ENCODE data around the gene RINL.
A peak's percentile ranks its signal among the peaks of the same experiment; 100 is the strongest.

Gene RINL, protein sequence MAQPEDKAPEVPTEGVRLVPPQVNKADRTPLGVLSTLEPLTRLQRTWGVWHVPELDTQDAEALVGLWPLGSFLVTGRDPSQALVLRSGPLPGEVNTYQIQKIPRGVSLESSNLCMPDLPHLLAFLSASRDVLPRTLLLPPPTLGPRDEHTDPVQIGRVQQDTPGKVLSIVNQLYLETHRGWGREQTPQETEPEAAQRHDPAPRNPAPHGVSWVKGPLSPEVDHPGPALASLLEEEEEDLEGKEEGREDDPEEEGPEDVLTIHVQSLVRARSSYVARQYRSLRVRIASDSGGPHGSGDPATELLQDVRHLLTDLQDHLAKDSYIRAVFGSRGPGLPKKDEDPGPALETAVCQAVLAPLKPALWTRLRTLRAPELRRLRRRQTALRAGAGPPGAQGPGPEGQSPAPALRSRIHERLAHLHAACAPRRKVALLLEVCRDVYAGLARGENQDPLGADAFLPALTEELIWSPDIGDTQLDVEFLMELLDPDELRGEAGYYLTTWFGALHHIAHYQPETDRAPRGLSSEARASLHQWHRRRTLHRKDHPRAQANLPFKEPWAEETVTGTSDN

DNA sequence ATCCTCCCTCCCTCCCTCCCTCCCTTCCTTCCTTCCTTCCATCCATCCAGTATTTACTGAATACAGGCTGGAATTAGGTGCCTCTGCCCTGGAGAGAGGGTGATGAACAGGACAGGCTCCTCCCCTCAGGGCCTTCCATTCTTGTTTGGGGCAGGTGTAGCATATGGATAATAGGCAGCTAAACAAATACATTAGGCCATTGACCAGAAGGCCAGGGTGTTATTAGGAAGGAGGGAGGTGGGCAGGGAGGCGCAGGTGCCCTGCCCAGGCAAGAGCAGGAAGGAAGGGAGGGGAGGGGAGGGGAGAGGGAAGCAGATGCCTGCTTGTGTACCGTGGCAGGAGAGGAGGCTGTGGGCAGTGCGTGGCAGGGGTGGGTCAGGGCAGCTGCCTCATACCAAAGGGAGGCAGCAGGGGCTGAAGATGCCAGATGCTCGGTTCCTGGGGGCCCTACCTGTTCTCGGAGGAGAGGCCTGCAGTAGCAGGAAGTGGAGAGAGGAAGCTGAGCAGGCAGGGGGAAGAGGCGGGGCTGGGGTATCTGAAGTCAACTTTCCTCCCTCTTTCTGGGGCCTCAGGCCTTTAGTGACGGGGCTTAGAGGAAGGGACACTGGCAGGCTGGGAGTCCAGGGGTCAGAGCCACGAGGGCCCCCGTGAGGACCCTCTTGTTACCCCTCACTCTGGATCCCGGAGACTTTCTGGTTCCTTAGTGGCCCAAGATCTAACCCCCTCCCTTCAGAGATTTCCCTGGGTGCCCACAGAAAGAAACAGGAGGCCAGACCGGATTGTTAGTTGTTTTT is at the start of gene RINL:
TSS of gene RINL (minus strand) at position 495 of the 794 bp plus-strand sequence. CDS start 1,533 bp downstream, outside the sequence.
- Histone ChIP-seq H3K4me3 (ENCODE audit: low read depth, low read length) (no peak within 1 kb of the TSS), H3K9me3 (ENCODE audit: severe bottlenecking) (no peaks in the 10 kb centered on the region), H3K36me3 (no peaks in the 10 kb centered on the region), H3K27ac (peak within 1 kb of the TSS; percentile 78), H3K27me3 (ENCODE audit: insufficient read depth, low read depth, severe bottlenecking) (no peaks in the 10 kb centered on the region)
- DNase-seq, result peak; percentile 55
- TF ChIP-seq, protein P1, sequence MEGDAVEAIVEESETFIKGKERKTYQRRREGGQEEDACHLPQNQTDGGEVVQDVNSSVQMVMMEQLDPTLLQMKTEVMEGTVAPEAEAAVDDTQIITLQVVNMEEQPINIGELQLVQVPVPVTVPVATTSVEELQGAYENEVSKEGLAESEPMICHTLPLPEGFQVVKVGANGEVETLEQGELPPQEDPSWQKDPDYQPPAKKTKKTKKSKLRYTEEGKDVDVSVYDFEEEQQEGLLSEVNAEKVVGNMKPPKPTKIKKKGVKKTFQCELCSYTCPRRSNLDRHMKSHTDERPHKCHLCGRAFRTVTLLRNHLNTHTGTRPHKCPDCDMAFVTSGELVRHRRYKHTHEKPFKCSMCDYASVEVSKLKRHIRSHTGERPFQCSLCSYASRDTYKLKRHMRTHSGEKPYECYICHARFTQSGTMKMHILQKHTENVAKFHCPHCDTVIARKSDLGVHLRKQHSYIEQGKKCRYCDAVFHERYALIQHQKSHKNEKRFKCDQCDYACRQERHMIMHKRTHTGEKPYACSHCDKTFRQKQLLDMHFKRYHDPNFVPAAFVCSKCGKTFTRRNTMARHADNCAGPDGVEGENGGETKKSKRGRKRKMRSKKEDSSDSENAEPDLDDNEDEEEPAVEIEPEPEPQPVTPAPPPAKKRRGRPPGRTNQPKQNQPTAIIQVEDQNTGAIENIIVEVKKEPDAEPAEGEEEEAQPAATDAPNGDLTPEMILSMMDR (IDR thresholded peaks at IDR 0.05; ENCODE audit: low read depth, low read length), result no peak

DNA sequence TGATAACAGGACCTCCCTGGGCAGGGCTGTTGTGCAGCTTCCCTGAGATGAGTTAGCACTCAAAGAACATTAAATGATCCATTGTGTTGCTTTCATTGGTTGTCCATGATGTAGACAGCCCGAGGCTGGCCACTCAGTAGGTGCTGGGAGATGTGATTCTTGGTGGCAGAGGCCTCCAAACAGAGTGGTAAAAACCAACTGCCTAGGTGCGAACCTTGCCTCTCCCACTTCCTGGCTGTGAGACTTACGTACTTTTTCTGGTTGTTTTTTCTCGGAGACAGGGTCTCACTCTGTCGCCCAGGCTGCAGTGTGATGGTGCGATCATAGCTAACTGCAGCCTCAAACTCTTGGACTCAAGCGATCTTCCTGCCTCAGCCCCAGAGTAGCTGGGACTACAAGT is 46.3 kb upstream of the RINL start:
- TF ChIP-seq, protein P1 (IDR thresholded peaks at IDR 0.05; ENCODE audit: low read depth, low read length), result no peak
- Histone ChIP-seq H3K36me3 (peaks cover 33% of the 10 kb centered on the region), H3K4me3 (ENCODE audit: low read depth, low read length) (no peak overlapping the region), H3K9me3 (ENCODE audit: severe bottlenecking) (no peaks in the 10 kb centered on the region), H3K27ac (no peak overlapping the region), H3K27me3 (ENCODE audit: insufficient read depth, low read depth, severe bottlenecking) (no peaks in the 10 kb centered on the region)
- DNase-seq, result no peak

DNA sequence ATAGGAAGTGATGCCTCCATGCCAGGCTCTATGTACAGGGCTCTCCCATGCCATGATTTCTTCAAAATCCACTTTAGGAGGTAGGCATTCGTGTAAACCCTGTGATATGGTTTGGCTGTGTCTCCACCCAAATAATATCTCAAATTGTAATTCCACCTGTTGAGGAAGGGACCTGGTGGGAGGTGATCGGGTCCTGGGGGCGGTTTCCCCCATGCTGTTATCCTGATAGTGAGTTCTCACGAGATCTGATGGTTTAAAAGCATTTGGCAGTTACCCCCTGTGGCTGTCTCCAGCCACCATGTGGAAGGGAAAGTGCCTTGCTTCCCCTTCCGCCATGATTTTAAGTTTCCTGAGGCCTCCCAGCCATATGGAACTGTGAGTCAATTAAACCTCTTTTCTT is 44.4 kb upstream of the RINL start:
- no peak for DNase-seq
- Histone ChIP-seq H3K4me3 (ENCODE audit: low read depth, low read length) (no peak overlapping the region), H3K36me3 (peaks cover 31% of the 10 kb centered on the region), H3K9me3 (ENCODE audit: severe bottlenecking) (no peaks in the 10 kb centered on the region), H3K27ac (no peak overlapping the region), H3K27me3 (ENCODE audit: insufficient read depth, low read depth, severe bottlenecking) (no peaks in the 10 kb centered on the region)
- TF ChIP-seq, protein P1 (IDR thresholded peaks at IDR 0.05; ENCODE audit: low read depth, low read length), result no peak

DNA sequence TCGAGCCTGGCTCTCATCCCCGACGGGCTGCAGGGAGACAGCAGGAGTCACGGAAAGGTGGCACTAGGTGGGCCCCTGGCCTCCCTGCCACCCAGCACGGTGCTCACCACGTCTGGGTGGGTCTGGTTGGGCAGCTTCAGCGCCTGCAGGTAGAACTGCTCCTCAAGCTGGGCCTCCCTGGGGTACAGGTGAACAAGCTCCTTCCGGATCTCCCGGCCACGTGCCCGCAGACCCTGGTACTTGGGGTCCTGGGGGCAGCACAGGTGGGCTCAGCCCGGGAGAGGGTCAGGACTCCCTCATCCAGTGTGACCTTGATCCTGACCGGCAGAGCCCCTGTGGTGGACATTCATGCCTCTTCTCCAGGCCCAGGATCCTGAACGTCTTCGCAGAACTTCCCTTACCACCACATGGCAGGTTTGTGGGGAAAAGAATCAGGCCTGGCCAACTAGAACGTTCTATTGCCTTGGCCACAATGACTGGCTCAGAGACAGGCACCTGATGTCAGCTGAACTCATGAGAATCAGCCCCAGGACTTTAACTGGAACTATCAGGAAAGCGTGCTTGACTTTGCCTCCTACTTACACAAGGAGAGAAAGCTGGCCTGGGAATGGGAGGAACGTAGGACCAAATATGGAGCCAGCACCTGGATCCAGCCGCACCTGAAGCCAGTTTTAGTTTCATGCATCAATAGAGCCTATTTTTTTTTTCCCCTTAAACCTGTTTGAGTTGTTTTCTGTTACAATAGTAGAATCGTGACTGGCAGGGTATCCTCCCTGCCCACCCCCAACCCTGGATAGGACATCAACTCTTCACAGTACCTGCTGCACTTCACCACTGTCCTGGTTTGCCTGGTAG is 43.6 kb upstream of the RINL start:
- H3K9me3 ChIP-seq (ENCODE audit: severe bottlenecking), result no peaks in the 10 kb centered on the region
- peaks cover 31% of the 10 kb centered on the region for H3K36me3 ChIP-seq
- no peak overlapping the region for H3K27ac ChIP-seq
- H3K27me3 ChIP-seq (ENCODE audit: insufficient read depth, low read depth, severe bottlenecking), result no peaks in the 10 kb centered on the region
- DNase-seq, result no peak
- no peak overlapping the region for H3K4me3 ChIP-seq (ENCODE audit: low read depth, low read length)
- TF ChIP-seq, protein P1 (IDR thresholded peaks at IDR 0.05; ENCODE audit: low read depth, low read length), result no peak

DNA sequence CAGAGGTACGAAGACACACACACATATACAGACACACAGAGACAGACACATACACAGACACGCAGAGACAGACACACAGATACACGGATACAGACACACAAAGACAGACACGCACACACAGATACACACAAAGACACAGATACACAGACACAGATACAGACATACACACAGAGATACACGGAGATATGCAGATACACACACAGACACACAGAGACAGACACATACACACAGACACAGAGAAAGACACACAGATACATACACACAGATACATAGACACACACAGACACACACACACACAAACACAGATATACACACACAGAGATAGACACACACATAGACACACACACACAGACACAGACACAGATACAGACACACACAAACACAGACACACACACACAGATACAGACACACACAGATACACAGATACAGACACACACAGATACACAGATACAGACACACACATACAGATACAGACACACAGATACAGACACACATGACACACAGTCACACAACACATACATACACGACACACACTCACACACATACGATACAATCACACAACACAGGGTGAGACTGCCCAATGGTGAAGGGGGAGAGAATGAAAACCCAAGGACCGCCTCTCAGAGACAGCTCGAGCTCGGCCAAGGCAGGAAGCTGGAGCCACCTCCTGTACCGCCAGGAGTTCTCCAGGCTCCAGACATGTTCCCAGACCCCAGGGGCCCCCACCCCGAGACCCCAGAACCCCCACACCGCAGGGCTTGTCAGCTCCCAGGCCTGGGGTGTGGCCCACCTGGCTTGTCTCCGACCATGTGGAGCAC is 42.7 kb upstream of the RINL start:
- H3K9me3 ChIP-seq (ENCODE audit: severe bottlenecking), result no peaks in the 10 kb centered on the region
- DNase-seq, result no peak
- H3K27me3 ChIP-seq (ENCODE audit: insufficient read depth, low read depth, severe bottlenecking), result no peaks in the 10 kb centered on the region
- H3K4me3 ChIP-seq (ENCODE audit: low read depth, low read length), result no peak overlapping the region
- TF ChIP-seq, protein P1 (IDR thresholded peaks at IDR 0.05; ENCODE audit: low read depth, low read length), result no peak
- peaks cover 28% of the 10 kb centered on the region for H3K36me3 ChIP-seq
- no peak overlapping the region for H3K27ac ChIP-seq
